ENCODE measurements around the gene ADPRH. TPM values are rescaled to one million over a fixed set of nuclear protein-coding genes. Genes with fewer than 3 reads are reported as not detected.

The ADPRH gene
- total RNA-seq, 1 experiment from 2014 or later, result 4.7 TPM

GRCh38 chr3:119569156-119569555 lies 10.1 kb upstream of the ADPRH start:
- CTCF ChIA-PET, result no interaction called here
- H2AFZ ChIP-seq (ENCODE audit: low read length), result no peak overlapping the region

GRCh38 chr3:119570229-119570628 lies 9.1 kb upstream of the ADPRH start:
- BruUV-seq (replicated peaks), result no TSS peak
- Histone ChIP-seq H3K4me3 (ENCODE audit: low read length) (no peak overlapping the region), H3K9ac (ENCODE audit: low read length) (no peak overlapping the region), H3K4me2 (ENCODE audit: low read length) (no peak overlapping the region), H3K27ac (ENCODE audit: low read length) (no peak overlapping the region), H3K9me3 (ENCODE audit: low read length) (no peaks in the 10 kb centered on the region), H3F3A (ENCODE audit: low read length, unreplicated experiment) (no peaks in the 10 kb centered on the region), H3K79me2 (ENCODE audit: low read length) (no peaks in the 10 kb centered on the region), H3K4me1 (ENCODE audit: insufficient read depth, low read length) (no peaks in the 10 kb centered on the region), H2AFZ (ENCODE audit: low read length) (no peak overlapping the region), H4K20me1 (ENCODE audit: low read length) (no peaks in the 10 kb centered on the region), H3K27me3 (ENCODE audit: low read length) (0 out of 2 replicates have a peak, but pooled peaks cover 5% of the 10 kb centered on the region), H3K9me2 (replicated peaks; ENCODE audit: low read length) (no peaks in the 10 kb centered on the region), H3K36me3 (ENCODE audit: low read depth, low read length) (no peaks in the 10 kb centered on the region)
- ChIA-PET POLR2A (ENCODE audit: unreplicated experiment) (interaction anchor here (0.7 kb wide), 1 partner anchor 9 kb away, joined by 6 read pairs; the partner anchor contains the start of gene ADPRH), CTCF (no interaction called here)
- TF ChIP-seq CTCF (conservative IDR thresholded peaks at IDR 0.05; ENCODE audit: low read depth, low read length), result no peak
- TF ChIP-seq EZH2phosphoT487 (IDR thresholded peaks at IDR 0.05; ENCODE audit: borderline replicate concordance, low read length), result no peak
- no peak for TF ChIP-seq EZH2 (IDR thresholded peaks at IDR 0.05; ENCODE audit: low read length, unreplicated experiment)
- no peak for DNase-seq
- no peak for ATAC-seq
- intact Hi-C loops (cut with micrococcal nuclease), result no loop called here

More at GRCh38 chr3:119569156-119569555, 10.1 kb upstream of the ADPRH start:
- Histone ChIP-seq H3F3A (ENCODE audit: low read length, unreplicated experiment) (no peaks in the 10 kb centered on the region), H3K79me2 (ENCODE audit: low read length) (no peaks in the 10 kb centered on the region), H3K9me2 (replicated peaks; ENCODE audit: low read length) (no peaks in the 10 kb centered on the region), H3K27me3 (ENCODE audit: low read length) (0 out of 2 replicates have a peak, but pooled peaks cover 5% of the 10 kb centered on the region), H3K4me1 (ENCODE audit: insufficient read depth, low read length) (no peaks in the 10 kb centered on the region), H3K36me3 (ENCODE audit: low read depth, low read length) (no peaks in the 10 kb centered on the region), H3K4me2 (ENCODE audit: low read length) (no peak overlapping the region), H3K9me3 (ENCODE audit: low read length) (no peaks in the 10 kb centered on the region), H3K9ac (ENCODE audit: low read length) (no peak overlapping the region), H3K4me3 (ENCODE audit: low read length) (no peak overlapping the region), H4K20me1 (ENCODE audit: low read length) (no peaks in the 10 kb centered on the region), H3K27ac (ENCODE audit: low read length) (no peak overlapping the region)
- TF ChIP-seq EZH2phosphoT487 (IDR thresholded peaks at IDR 0.05; ENCODE audit: borderline replicate concordance, low read length) (no peak), EZH2 (IDR thresholded peaks at IDR 0.05; ENCODE audit: low read length, unreplicated experiment) (no peak), CTCF (conservative IDR thresholded peaks at IDR 0.05; ENCODE audit: low read depth, low read length) (no peak)
- DNase-seq (no peak), ATAC-seq (no peak)
- POLR2A ChIA-PET (ENCODE audit: unreplicated experiment), result no interaction called here
- intact Hi-C loops (cut with micrococcal nuclease), result no loop called here
- BruUV-seq (replicated peaks), result no TSS peak

- Histone ChIP-seq H3K79me2 (ENCODE audit: low read length) (no peaks in the 10 kb centered on the region), H3K4me1 (ENCODE audit: insufficient read depth, low read length) (no peaks in the 10 kb centered on the region), H2AFZ (ENCODE audit: low read length) (no peak overlapping the region), H3K27ac (ENCODE audit: low read length) (no peak overlapping the region), H3K9me3 (ENCODE audit: low read length) (no peaks in the 10 kb centered on the region), H3K27me3 (ENCODE audit: low read length) (0 out of 2 replicates have a peak, but pooled peaks cover 5% of the 10 kb centered on the region), H3K4me3 (ENCODE audit: low read length) (no peak overlapping the region), H3F3A (ENCODE audit: low read length, unreplicated experiment) (no peaks in the 10 kb centered on the region), H3K4me2 (ENCODE audit: low read length) (no peak overlapping the region), H3K9ac (ENCODE audit: low read length) (no peak overlapping the region), H3K36me3 (ENCODE audit: low read depth, low read length) (no peaks in the 10 kb centered on the region), H3K9me2 (replicated peaks; ENCODE audit: low read length) (no peaks in the 10 kb centered on the region), H4K20me1 (ENCODE audit: low read length) (no peaks in the 10 kb centered on the region)
- TF ChIP-seq EZH2phosphoT487 (IDR thresholded peaks at IDR 0.05; ENCODE audit: borderline replicate concordance, low read length) (no peak), CTCF (conservative IDR thresholded peaks at IDR 0.05; ENCODE audit: low read depth, low read length) (no peak), EZH2 (IDR thresholded peaks at IDR 0.05; ENCODE audit: low read length, unreplicated experiment) (no peak)
- intact Hi-C loops (cut with micrococcal nuclease), result no loop called here
- no peak for DNase-seq
- no peak for ATAC-seq
- POLR2A ChIA-PET (ENCODE audit: unreplicated experiment), result no interaction called here
- BruUV-seq (replicated peaks), result no TSS peak
- CTCF ChIA-PET, result no interaction called here
Measured at GRCh38 chr3:119571230-119571629, 8.1 kb upstream of the ADPRH start.

Measured in PC-3 (cell line).